Measurements from ENCODE around the gene SLC25A4.

DNA sequence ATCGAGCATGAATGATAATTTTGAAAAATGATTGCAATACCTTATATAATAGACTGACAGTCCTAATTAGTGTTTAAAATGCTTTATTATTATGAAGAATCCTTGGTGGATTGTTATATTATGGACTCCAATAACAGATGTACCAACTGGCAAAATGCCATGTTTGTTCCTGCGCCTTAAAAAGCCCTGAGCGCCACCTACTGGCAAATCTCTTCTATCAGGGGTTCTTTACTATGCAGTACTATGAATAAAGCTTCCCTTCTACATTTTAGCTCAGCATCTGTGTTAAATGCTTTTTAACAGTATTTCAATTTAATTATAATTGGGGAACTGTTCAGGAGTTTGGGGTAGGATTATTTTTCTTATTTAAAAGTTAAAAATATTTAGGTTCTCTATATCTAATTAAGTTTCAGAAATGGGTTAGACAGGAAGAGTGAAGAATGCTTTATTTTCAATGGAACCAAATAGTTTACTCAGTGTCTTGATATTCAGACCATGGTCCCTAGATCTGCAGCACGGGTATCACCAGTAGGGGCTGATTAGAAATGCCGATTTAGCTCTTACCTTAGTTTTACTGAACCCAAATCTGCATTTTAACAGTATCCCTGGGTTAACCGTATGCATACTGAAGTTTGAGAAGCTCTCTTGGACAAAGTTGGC lies 40.7 kb downstream of the SLC25A4 start:
- TF ChIP-seq CTCF (IDR thresholded peaks at IDR 0.05) (peak; percentile 72 to 91 (median 88)), POLR2A (IDR thresholded peaks at IDR 0.05) (no peak)

All from right lobe of liver (tissue), 4 donors.